Stimulated activated CD4-positive, alpha-beta T cell treated with anti-CD3 and anti-CD28 coated beads, Interleukin-2, amount 100 ng/mL, for 4 hours (primary cell): Measurements from ENCODE around the gene HOXC11.

Source experiments
- DNase-seq: peaks from one replicate; pipeline ENCODE4 v3.0.0-alpha.2; 2020; ENCODE audit warnings: low read depth

HOXC11 gene

DNA sequence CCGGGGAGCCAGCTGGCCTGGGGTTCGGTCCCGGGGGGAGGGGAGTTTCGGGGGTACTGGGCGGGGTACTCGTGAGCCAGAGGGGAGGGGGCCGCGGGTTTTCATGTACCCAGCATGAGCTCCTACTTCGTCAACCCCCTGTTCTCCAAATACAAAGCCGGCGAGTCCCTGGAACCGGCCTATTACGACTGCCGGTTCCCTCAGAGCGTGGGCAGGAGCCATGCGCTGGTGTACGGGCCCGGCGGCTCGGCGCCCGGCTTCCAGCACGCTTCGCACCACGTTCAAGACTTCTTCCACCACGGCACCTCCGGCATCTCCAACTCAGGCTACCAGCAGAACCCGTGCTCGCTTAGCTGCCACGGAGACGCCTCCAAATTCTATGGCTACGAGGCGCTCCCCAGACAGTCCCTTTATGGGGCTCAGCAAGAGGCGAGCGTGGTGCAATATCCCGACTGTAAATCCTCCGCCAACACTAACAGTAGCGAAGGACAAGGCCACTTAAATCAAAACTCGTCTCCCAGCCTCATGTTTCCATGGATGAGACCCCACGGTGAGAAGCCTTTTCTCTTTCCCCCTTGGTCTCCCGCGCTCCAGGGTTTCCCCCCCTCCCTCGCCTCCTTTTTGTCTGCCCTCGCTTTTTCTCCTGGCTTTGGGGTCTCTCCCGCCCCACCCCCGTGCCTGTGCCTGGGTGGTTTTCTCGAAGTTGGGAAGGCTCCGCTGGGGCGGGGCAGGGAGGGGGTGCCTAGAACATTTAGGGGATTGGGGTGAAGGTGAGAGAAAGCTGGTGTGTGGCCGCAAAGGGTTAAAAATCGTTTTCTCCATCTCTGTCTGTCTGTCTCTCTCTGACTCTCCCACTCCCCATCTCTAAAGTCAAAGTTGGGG is 36.5 kb downstream of the HOXC11 start:
- no peak for DNase-seq

DNA sequence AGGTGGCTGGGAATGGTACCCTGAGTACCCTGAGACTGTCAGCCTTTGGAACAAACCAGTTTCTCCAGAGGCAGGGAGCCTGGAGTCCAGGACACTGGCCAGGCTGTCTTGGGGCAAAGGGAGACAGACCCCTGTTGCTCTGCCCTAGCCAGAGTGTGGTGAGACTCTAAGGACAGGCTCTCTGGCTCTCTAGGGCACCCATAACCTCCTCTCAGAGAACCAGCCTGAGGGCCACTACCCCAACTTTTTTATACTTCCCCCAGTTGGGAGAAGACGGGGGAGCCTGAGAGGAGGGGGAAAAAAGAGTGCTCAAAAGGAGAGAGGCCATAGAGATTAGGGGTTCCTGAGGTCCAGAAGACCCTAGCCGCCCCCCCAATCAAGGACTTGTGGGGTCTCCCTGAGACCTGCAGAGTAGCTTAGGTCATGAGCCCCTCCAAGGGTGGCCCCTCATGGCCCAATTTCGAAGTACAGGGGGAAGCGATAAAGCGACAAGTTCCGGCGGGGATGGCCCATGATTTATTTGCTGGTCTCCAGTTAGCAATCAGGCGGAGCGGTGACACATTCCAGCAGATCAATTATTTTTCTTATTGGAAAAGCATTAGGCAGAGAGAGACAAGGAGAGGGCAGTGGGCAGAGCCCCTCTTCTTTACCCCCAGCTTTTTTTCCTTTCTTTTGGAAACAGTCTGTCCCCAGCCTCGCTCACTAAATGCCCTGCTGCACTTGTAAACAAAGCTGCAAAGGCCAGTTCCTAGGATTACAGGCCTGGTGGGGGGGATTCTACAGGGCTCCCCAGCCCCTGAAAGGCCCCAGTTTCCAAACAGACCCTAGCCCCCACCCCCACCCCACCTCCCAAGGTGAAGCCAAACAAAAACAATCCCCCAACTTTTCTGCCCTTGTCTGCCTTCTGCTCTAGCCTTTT is 37.4 kb downstream of the HOXC11 start:
- DNase-seq, result no peak

DNA sequence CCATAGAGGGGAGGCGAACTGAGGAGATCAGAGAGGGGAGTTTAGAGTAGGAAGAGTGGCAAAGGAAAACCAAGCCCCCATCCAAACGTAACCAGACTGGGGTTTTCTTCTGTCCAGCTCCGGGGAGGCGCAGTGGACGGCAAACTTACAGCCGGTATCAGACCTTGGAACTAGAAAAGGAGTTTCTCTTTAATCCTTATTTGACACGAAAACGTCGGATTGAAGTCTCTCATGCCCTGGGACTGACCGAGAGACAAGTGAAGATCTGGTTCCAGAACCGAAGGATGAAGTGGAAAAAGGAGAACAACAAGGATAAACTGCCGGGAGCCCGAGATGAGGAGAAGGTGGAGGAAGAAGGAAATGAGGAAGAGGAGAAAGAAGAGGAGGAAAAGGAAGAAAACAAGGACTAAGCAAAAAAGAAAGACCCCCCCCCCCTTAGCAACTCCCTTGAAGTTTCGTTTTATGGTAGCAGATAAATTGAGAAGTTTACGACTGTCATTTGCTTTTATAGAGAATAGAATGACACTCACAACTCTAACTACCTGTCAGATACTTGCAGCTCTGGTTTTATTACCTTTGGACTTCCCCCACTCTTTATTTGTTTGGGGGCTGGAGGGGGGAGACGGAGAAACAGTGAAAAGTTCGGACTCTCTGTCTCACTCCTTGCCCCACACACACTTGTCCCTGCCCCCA is 38.2 kb downstream of the HOXC11 start:
- no peak for DNase-seq

DNA sequence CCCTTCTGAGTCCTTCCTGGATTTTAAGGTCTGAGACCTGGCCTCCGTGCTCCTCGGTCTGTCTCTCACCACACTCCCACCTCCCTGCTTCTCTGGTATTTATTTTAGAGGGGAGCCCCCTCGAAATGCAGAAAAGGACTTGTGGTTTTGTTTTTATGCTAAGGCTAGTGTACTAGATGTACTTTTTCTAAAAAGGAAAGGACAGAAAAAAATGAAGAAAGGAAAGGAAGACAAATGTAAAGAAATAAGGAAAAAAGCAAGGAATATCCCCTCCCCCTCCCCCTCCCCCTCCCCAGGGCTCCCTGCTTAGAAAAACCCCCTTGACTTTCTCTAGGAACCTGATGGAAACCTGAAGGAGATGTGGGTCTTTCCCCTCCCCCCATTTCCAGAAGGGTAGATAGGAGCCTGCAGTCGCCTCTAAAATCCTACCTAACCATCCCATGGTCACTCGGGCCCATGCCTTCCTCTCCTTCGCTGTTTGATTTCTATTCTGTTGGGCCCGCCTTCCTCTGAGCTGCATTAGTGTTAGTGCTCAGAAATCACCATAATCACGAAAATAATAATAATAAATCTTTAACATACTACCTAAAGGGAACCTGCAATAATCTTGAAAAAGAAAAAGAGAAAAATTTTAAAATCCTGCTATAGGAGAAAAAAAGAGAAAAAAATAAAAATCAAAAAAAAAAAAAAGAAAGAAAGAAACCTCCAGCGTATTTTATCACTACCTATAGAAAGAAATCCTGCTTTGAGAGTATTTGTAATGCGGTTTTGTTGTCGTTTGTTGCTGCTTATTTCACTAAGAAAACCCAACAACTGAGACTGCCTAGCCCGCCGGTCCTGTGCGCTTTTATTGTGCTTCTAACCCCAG is 39.0 kb downstream of the HOXC11 start:
- DNase-seq, result no peak

DNA sequence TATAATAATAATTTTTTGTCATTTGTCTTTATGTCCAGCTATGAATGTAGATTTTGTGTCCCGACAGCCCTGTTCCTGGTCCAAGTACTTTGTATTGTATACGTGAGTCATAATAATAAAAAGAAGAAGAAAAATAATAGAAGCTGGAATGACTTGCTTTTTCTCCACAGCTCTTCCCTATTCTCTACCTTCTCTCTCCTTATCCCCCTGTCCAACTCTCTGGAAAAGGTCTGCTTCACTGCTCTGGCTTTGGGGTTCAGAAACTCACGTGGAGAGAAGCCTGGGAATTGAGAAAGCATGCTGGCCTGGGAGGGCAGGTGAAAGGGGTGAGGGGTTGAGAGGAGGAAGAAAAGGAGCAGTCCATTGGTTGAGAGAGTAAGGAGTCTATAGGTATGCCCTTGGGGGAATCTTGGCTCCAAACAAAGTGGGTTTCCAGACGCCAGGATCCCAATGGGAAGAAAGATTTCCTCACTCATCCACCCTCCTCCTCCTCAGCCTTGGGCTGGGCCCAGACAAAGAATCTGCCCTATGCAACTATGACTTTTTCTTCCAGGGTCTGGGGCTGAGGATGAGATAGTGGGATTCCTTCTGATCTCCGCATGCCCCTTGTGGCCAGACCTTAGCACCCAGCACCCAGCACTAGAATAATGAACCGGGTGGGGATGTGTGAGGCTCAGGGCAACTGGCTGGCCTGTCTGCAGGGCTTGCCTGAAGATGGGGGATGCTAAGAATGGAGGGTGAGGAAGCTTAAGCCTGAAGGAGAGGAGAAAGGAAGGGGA is 39.9 kb downstream of the HOXC11 start:
- DNase-seq, result no peak

DNA sequence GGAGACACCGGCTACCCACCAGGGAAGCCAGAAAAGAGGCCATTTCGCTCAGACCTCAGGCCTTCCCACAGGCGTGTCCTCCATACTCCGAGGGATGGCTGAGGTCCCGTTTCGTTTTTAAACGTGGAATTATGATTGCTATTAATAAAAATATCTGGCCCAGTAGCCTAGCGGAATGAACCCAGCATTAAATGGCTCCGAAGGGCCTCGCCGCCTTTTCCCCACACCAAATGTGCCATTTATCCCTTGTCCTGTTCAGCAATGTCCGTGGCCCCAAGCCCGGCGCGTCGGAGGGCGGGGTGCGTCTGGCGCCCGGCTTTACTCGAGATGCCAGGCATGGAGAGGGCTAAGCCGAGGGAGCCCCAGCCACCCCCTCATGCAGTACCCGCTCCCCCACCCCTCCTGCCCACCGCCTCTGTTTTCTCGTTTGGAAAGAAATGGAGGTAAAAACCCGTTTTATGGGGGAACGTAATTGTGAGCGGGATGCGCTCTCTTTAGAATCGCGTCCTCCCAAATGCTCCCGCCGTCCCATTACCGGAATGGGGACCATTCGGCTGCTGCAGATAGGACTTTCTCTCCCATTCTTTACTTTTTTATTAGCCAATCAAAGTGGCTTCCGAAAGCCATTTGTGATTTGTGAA is 41.6 kb downstream of the HOXC11 start:
- DNase-seq, result no peak

DNA sequence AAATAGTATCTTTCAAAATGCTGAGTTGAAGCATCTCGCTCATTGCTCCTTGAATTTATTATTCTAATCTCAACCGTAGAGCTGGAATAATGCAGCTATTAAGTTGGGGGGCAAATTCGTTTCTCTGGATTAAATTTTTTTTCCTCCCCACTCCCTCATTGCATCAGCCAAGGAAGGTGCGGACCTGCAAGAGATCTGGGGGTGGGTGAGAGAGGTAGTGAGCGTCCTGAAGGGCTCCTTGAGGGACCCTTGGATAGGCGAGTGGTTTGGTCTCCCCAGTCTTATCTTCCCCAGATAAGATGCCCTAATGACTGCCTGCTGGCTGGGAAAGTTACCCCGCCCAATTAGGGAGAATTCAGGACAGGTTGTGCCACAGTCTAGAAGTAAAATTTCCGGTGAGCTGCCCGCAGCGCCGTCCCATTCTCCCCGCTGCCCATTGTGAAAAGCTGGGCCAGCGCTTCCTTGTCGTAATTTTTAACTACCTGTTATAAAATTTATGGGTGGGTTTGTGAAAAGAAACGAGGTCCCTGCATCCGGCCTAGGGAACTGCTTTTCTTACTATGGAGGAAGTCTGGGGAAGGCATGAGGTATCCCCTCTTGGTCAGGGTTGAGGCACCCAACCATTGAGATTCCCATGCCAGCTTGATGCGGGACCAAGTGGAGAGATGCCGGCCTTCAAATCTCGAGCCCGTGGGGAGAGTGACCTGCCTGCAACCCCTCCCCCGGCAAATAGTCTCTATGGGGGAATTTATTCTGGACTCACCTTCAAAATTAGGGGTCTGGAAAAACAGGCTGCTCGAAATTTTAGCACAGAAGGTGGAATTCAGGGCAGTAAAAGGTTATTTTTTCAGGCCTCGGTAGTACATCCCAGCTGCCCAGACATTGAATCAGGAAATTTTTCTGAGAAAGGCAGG is 42.3 kb downstream of the HOXC11 start:
- no peak for DNase-seq

DNA sequence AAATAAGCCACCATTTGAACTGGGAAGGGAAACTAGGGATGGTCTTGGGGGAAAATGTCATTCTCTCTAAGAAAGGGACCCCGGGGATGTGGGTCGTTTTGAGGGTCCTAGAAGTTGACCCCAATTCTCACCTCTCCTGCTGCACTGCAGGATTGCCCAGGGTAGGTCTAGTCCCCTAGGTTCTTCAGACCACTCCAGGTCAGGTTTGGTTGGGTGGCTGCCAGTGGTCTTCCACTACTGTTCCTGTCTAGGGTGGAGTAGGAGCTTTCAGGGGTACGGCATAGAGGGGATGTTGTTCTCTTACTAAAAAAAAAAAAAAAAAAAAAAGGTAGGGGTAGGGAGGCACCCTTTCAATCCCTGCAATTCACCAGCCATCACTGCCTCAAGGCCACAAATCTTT is 43.1 kb downstream of the HOXC11 start:
- no peak for DNase-seq

DNA sequence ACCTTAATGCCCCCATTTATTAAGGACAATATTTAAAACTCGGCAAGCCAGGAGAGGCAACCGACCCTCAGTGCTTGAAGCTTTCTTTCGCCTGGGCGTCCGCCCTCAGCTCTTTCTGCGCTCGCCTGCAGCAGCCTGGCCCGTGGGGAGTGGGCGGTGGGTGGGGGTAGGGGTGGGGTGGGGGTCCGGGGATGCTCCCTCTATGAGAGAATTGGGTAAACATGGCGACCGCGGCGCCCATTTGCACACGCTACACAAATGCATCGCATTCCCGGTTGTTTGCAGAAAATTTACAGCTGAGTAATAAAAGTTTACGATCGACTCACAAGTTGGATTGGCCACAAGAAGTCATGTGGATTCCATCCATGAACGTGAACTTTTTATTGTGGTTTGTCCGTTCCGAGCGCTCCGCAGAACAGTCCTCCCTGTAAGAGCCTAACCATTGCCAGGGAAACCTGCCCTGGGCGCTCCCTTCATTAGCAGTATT is 43.6 kb downstream of the HOXC11 start:
- DNase-seq, result no peak

DNA sequence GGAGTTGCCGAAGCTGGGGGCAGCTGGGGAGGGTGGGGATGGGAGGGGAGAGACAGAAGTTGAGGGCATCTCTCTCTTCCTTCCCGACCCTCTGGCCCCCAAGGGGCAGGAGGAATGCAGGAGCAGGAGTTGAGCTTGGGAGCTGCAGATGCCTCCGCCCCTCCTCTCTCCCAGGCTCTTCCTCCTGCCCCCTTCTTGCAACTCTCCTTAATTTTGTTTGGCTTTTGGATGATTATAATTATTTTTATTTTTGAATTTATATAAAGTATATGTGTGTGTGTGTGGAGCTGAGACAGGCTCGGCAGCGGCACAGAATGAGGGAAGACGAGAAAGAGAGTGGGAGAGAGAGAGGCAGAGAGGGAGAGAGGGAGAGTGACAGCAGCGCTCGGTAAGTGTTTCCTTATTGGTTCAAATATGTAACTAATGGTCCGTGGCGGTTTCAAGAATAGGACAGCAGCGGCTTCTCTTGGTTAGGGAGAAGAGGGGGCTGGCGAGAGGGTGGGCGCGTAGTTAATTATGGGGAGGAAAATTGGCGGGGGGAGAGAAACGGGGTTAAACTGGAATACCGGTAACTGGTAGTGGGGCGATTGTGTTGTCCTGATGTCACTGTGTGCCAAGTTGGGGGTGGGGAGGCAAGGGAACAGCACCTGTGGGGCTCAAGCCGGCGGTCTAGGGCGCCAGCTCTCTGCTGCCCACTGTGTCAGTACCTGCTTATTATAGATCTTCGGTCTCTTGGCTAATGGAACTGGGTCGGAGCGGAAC is 44.3 kb downstream of the HOXC11 start:
- DNase-seq, result no peak

DNA sequence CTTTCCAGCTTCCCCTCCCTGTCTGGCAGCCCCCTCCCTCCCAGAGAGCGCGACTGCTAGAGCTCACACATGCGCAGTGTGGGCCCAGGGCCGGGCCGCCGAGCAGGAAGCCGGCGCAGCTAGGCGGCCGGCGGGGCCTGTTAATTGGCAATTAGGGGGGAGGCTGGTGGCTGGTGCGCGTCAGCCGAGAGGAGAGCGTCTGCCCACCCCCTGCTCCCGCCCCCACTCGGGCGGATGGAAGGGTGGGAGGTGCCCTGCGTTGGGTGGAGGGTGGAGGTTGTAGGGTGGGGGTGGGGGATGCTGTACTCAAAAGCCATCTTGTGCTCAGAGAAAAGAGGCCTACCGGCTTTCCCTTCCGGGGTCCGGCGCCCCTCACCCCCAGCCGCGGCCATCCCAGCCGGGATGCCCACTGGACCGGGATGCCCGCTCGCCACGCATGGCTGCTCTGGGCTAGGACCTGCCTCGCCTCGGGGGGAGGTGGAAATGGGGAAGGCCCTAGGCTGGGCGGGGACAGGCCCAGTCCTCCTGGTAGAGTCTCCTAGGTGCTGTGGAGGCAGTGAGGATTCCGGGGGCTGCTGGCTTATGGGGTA is 45.0 kb downstream of the HOXC11 start:
- peak; percentile 66 for DNase-seq

DNA sequence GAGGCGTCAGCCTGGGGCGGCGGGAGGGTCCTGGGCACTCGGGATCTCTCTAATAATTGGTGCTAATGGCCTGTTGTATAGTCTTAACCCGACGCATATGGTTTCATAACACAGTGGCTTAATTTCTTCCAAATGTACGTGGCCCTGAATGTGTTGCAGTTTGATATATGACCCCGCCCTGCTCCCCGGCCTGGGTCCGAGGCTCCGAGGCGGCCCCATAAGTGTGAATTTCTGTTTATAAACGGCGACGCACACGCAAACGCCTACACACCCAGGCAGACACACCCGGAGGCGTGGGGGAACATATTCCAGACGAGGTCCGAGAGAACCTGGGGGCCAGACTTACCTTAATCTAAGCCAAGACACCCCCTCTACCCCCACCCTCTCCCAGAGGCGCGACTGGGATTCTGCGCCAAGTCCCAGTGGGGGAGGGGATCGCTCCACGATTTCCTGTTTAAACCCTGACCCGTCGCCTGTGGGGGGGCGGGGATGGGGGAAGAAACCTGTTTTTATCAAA is 45.6 kb downstream of the HOXC11 start:
- no peak for DNase-seq

DNA sequence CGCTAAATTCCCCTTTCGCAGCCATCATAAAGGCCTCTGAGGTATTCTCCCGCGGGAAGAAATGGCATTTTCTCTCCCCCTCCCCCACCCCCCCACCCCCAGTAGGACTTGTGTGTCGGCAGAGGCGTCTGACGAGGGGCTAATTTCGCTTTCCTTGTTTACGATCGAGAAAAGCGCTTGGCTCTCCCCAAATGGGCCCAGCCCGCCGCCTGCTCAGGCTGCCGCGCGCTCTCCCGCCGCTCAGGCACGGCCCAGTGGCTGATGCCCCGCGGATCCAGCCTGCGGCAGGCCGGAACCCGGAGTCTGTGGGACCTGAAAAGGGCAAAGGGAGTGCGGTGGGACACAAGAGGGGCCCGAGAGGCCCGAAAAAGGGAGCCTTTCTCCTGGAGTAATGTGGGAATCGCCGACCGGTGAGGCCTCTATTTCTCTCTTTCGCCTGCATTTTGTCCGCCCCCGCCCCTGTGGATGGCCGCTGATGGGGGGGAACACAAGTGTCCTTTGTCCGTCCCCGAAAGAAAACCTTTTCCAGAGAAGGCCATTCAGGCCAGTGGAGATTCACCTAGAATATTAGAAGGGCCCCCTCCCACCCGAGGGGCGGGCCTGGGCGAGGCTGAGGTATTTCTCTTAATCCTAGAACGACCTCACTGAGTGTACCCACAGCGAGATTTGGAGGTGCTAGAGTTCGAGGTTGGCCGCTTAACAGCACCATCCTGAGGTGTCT is 46.3 kb downstream of the HOXC11 start:
- DNase-seq, result no peak

DNA sequence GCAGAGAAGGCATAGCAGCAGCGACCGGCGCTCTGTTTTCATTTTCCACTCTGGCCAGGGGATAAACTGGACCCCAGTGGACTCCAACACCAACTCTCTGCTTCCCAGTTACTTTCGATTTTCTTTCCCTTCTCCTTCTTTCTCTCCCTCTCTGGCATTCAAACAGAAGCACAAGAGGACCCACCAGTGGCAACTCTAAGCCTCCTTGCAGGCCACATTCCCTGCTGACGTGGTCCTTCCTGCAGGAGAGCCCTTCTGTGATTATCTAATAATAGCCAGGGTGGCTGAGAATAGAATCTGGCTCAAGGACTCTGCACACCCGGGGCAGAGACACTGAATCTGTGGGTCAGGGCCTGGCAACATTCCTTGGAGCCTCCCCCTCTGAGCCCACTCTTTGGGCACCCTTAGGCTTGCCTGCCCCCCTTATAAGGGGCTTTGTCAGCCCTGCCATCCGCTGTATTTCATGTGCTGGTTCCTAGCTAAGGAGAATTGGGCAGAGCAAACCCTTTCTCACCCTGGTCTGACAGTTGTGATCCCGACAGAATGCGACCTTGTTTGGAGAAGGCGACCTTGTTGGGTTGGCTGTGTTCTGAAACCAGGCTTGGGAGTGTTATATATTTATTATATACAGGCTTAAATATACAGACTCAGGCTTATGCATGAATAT is 47.1 kb downstream of the HOXC11 start:
- no peak for DNase-seq

DNA sequence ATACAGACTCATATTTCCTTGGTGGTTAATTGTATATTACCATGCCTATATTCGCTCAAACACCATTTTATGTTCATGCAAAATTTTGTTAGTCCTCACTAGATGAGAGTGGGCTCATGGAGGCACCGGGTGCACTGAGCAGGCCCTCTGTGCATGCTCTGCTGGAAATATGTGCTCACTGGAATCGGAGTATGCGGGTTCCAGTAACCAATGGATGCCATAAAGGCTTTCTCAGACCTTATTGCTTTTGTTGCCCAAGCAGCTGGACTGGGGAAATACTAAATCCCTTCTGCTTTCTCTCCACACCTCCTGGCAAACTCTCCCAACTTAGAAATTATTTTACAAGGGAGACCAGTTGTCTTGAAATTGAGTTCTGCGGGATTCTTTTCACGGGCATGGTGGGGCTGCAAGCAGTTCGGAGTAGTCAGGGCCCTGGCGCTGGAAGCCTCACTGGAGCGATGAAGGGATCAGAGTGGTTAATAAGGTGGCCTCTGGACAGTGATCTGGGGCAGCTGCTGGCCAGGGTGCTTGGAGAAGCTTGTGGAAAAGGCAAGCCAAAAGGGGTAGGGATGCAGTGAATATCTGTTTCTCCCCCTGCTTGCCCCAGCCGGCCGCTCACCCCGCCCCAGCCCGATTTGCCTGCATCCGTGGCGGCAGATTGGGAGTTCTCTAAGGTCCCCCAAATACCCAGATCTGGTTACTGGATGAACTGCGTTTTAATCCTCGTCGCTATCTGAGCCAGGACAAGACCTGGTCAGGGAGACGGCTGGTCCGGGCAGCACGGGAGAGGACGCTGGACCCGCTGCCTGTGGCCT is 47.9 kb downstream of the HOXC11 start:
- no peak for DNase-seq
